Renal cortical epithelial cell (primary cell): ENCODE measurements around the gene TEX51. TPM values are rescaled to one million over a fixed set of nuclear protein-coding genes. Genes with fewer than 3 reads are reported as not detected.

Experiments used
- DNase-seq: peaks from one replicate; pipeline ENCODE4 v3.0.0-alpha.2; 2011; ENCODE audit warnings: low read depth
- total RNA-seq: library from RNA; depleted of rRNA; stranded (reverse); fragments of >200 nt; gene quantifications from 2 replicates; pipeline ENCODE4 v1.2.3, GENCODE V29; 2014

The TEX51 gene
- not detected in 2 replicates for total RNA-seq

- DNase-seq: no peak
These were observed at the start of gene TEX51 for GRCh38 chr2:126898636-126899035. TEX51 (plus strand) TSS chr2:126898890; CDS start chr2:126898919, 29 bp downstream.

GRCh38 chr2:126849054-126849453 is 49.6 kb upstream of the TEX51 start:
- no peak for DNase-seq

- DNase-seq: no peak
These were observed 49.2 kb upstream of the TEX51 start for GRCh38 chr2:126849486-126849885.

GRCh38 chr2:126849991-126850535 is 48.6 kb upstream of the TEX51 start:
- DNase-seq: no peak

- no peak for DNase-seq
These were observed 47.8 kb upstream of the TEX51 start for GRCh38 chr2:126850940-126851339.

GRCh38 chr2:126851756-126852155 is 46.9 kb upstream of the TEX51 start:
- DNase-seq: no peak

GRCh38 chr2:126852361-126852760 is 46.3 kb upstream of the TEX51 start:
- no peak for DNase-seq

- DNase-seq: no peak
These were observed 43.1 kb upstream of the TEX51 start for GRCh38 chr2:126855606-126856005.

- DNase-seq: no peak
These were observed 42.3 kb upstream of the TEX51 start for GRCh38 chr2:126856403-126856802.

GRCh38 chr2:126857502-126857901 is 41.2 kb upstream of the TEX51 start:
- no peak for DNase-seq

GRCh38 chr2:126858013-126858412 is 40.7 kb upstream of the TEX51 start:
- no peak for DNase-seq

- no peak for DNase-seq
These were observed 40.3 kb upstream of the TEX51 start for GRCh38 chr2:126858436-126858835.

GRCh38 chr2:126858991-126859390 is 39.7 kb upstream of the TEX51 start:
- no peak for DNase-seq

GRCh38 chr2:126859631-126860030 is 39.1 kb upstream of the TEX51 start:
- no peak for DNase-seq

GRCh38 chr2:126860385-126860784 is 38.3 kb upstream of the TEX51 start:
- DNase-seq: no peak

GRCh38 chr2:126862730-126863129 is 36.0 kb upstream of the TEX51 start:
- DNase-seq: no peak

GRCh38 chr2:126863336-126864015 is 35.2 kb upstream of the TEX51 start:
- DNase-seq: peak; percentile 53

- DNase-seq: no peak
These were observed 33.8 kb upstream of the TEX51 start for GRCh38 chr2:126864861-126865260.

- no peak for DNase-seq
These were observed 32.2 kb upstream of the TEX51 start for GRCh38 chr2:126866451-126866850.

- no peak for DNase-seq
These were observed 23.7 kb upstream of the TEX51 start for GRCh38 chr2:126874961-126875360.

GRCh38 chr2:126876631-126877030 is 22.1 kb upstream of the TEX51 start:
- DNase-seq: no peak

GRCh38 chr2:126877041-126877440 is 21.6 kb upstream of the TEX51 start:
- DNase-seq: no peak

- no peak for DNase-seq
These were observed 20.7 kb upstream of the TEX51 start for GRCh38 chr2:126877861-126878565.
